Natural killer cell treated with Interleukin-12 subunit alpha and Interleukin-12 subunit beta and Interleukin-15 and Interleukin-18, amount 100 ng/mL, for 72 hours (primary cell): ENCODE results near the gene MRPL55. TPM values are rescaled to one million over a fixed set of nuclear protein-coding genes. Genes with fewer than 3 reads are reported as not detected.

Source experiments
- ATAC-seq, 2 donors: fragments of 150-1000 bp; cut with Tn5 transposase in 1 of 2; sonication (Bioruptor Pico), chemical (Tn5 transposase) in 1 of 2; 2 replicates each; pipeline ENCODE4 v1.10.0; 2021
- DNase-seq: peaks from one replicate; pipeline ENCODE4 v3.0.0; 2022; ENCODE audit warnings: low spot score
- H3K27ac Mint-ChIP-seq, 2 donors: 1 replicate in 1 of 2; 2 replicates in 1 of 2; pipeline ENCODE4 v1.8.0; 2022; ENCODE audit warnings: mixed read lengths in 2 of 2, mild to moderate bottlenecking in 1 of 2, moderate library complexity in 1 of 2
- H3K27me3 Mint-ChIP-seq, 2 donors: 1 replicate in 1 of 2; 2 replicates in 1 of 2; pipeline ENCODE4 v1.8.0; 2022; ENCODE audit warnings: mixed read lengths in 2 of 2
- H3K36me3 Mint-ChIP-seq: one replicate; pipeline ENCODE4 v1.8.0; 2022; ENCODE audit warnings: mixed read lengths
- H3K4me1 Mint-ChIP-seq, 2 donors: 1 replicate in 1 of 2; 2 replicates in 1 of 2; pipeline ENCODE4 v1.8.0; 2022; ENCODE audit warnings: low read depth in 2 of 2, mixed read lengths in 2 of 2, mild to moderate bottlenecking in 1 of 2
- H3K4me3 Mint-ChIP-seq: one replicate; pipeline ENCODE4 v1.8.0; 2022; ENCODE audit warnings: mixed read lengths
- H3K9me3 Mint-ChIP-seq: 2 replicates; pipeline ENCODE4 v1.8.0; 2022; ENCODE audit warnings: mixed read lengths
- total RNA-seq, 2 donors: library from RNA; stranded (reverse); gene quantifications; one replicate each; pipeline ENCODE4 v1.2.3, GENCODE V29; 2022

The MRPL55 gene
- 10 to 100 TPM; 42.5 to 68.8 TPM for total RNA-seq

GRCh38 chr1:228109073-228109961 is at the start of gene MRPL55:
TSS of gene MRPL55 (minus strand) at chr1:228109299. CDS start at chr1:228108260, 1,039 bp downstream.
- Mint-ChIP-seq H3K4me3 (peak within 1 kb of the TSS; percentile 91), H3K4me1 (peaks cover 14 to 20% of the 10 kb centered on the region in 2 donors), H3K9me3 (no peaks in the 10 kb centered on the region), H3K27me3 (no peaks in the 10 kb centered on the region), H3K36me3 (no peaks in the 10 kb centered on the region), H3K27ac (peak within 1 kb of the TSS; percentile 73 to 86)
- peak; percentile 97 for DNase-seq
- peak; percentile 98 for ATAC-seq

GRCh38 chr1:228158151-228159007 is 49.3 kb upstream of the MRPL55 start:
- Mint-ChIP-seq H3K27ac (no peak overlapping the region), H3K36me3 (no peaks in the 10 kb centered on the region), H3K27me3 (no peaks in the 10 kb centered on the region), H3K4me1 (no peaks in the 10 kb centered on the region), H3K9me3 (no peaks in the 10 kb centered on the region), H3K4me3 (no peak overlapping the region)
- DNase-seq (no peak), ATAC-seq (no peak)

- no peak overlapping the region for H3K4me3 Mint-ChIP-seq
- no peak overlapping the region for H3K27ac Mint-ChIP-seq
- DNase-seq (no peak), ATAC-seq (no peak)
- H3K36me3 Mint-ChIP-seq = no peaks in the 10 kb centered on the region
- no peaks in the 10 kb centered on the region for H3K9me3 Mint-ChIP-seq
- H3K27me3 Mint-ChIP-seq = no peaks in the 10 kb centered on the region
- peaks cover 0 to 4% of the 10 kb centered on the region in 2 donors for H3K4me1 Mint-ChIP-seq
Observed at GRCh38 chr1:228157729-228158126, 48.6 kb upstream of the MRPL55 start.

GRCh38 chr1:228156941-228157728 is 48.0 kb upstream of the MRPL55 start:
- H3K27ac Mint-ChIP-seq = no peak overlapping the region
- H3K4me3 Mint-ChIP-seq = no peak overlapping the region
- no peaks in the 10 kb centered on the region for H3K27me3 Mint-ChIP-seq
- no peaks in the 10 kb centered on the region for H3K9me3 Mint-ChIP-seq
- no peaks in the 10 kb centered on the region for H3K36me3 Mint-ChIP-seq
- DNase-seq = peak; percentile 58
- H3K4me1 Mint-ChIP-seq = peaks cover 0 to 6% of the 10 kb centered on the region in 2 donors
- ATAC-seq = no peak

- Mint-ChIP-seq H3K9me3 (no peaks in the 10 kb centered on the region), H3K4me1 (peaks cover 0 to 6% of the 10 kb centered on the region in 2 donors), H3K36me3 (no peaks in the 10 kb centered on the region), H3K27ac (no peak overlapping the region), H3K27me3 (no peaks in the 10 kb centered on the region), H3K4me3 (no peak overlapping the region)
- DNase-seq = peak; percentile 45
- no peak for ATAC-seq
Observed at GRCh38 chr1:228156515-228156881, 47.4 kb upstream of the MRPL55 start.

GRCh38 chr1:228155596-228156514 is 46.8 kb upstream of the MRPL55 start:
- Mint-ChIP-seq H3K36me3 (no peaks in the 10 kb centered on the region), H3K4me3 (no peak overlapping the region)
- ATAC-seq = no peak

GRCh38 chr1:228154670-228155571 is 45.8 kb upstream of the MRPL55 start:
- no peak for ATAC-seq
- Mint-ChIP-seq H3K27ac (no peak overlapping the region), H3K27me3 (no peaks in the 10 kb centered on the region), H3K4me1 (peaks cover 0 to 9% of the 10 kb centered on the region in 2 donors), H3K36me3 (no peaks in the 10 kb centered on the region), H3K9me3 (no peaks in the 10 kb centered on the region), H3K4me3 (no peak overlapping the region)
- peak; percentile 49 for DNase-seq

More at GRCh38 chr1:228155596-228156514, 46.8 kb upstream of the MRPL55 start:
- peak; percentile 52 for DNase-seq
- H3K4me1 Mint-ChIP-seq = peaks cover 0 to 9% of the 10 kb centered on the region in 2 donors
- no peaks in the 10 kb centered on the region for H3K9me3 Mint-ChIP-seq
- no peaks in the 10 kb centered on the region for H3K27me3 Mint-ChIP-seq
- no peak overlapping the region for H3K27ac Mint-ChIP-seq

- no peak for DNase-seq
- Mint-ChIP-seq H3K4me3 (no peak overlapping the region), H3K36me3 (no peaks in the 10 kb centered on the region)
Observed at GRCh38 chr1:228154021-228154669, 45.0 kb upstream of the MRPL55 start.

GRCh38 chr1:228152918-228153258 is 43.8 kb upstream of the MRPL55 start:
- Mint-ChIP-seq H3K27ac (no peak overlapping the region), H3K27me3 (no peaks in the 10 kb centered on the region)

More at GRCh38 chr1:228154021-228154669, 45.0 kb upstream of the MRPL55 start:
- peaks cover 0 to 9% of the 10 kb centered on the region in 2 donors for H3K4me1 Mint-ChIP-seq
- no peaks in the 10 kb centered on the region for H3K9me3 Mint-ChIP-seq
- no peak for ATAC-seq
- H3K27me3 Mint-ChIP-seq = no peaks in the 10 kb centered on the region
- H3K27ac Mint-ChIP-seq = no peak overlapping the region

GRCh38 chr1:228152097-228152917 is 43.2 kb upstream of the MRPL55 start:
- no peaks in the 10 kb centered on the region for H3K36me3 Mint-ChIP-seq
- H3K4me3 Mint-ChIP-seq = no peak overlapping the region
- H3K27ac Mint-ChIP-seq = no peak overlapping the region
- H3K9me3 Mint-ChIP-seq = no peaks in the 10 kb centered on the region
- ATAC-seq (no peak), DNase-seq (peak; percentile 44)
- no peaks in the 10 kb centered on the region for H3K27me3 Mint-ChIP-seq
- H3K4me1 Mint-ChIP-seq = peaks cover 0 to 9% of the 10 kb centered on the region in 2 donors

More at GRCh38 chr1:228152918-228153258, 43.8 kb upstream of the MRPL55 start:
- H3K4me3 Mint-ChIP-seq = no peak overlapping the region
- no peak for ATAC-seq
- H3K4me1 Mint-ChIP-seq = peaks cover 0 to 9% of the 10 kb centered on the region in 2 donors
- no peak for DNase-seq
- H3K9me3 Mint-ChIP-seq = no peaks in the 10 kb centered on the region
- H3K36me3 Mint-ChIP-seq = no peaks in the 10 kb centered on the region
